Adrenal gland (tissue), 12 donors: ENCODE data around the gene DGKH. TPM values are rescaled to one million over a fixed set of nuclear protein-coding genes. Genes with fewer than 3 reads are reported as not detected.
A peak's percentile ranks its signal among the peaks of the same experiment; 100 is the strongest.

Experiments used
- DNase-seq, 7 donors: peaks; one replicate each; pipeline ENCODE4 v3.0.0-alpha.2; 2019 to 2020
- H3K27ac ChIP-seq, 5 donors: fragments of 200-600 bp; sonication (generic) in 4 of 5; 1 replicate in 3 of 5; 2 replicates in 2 of 5; pipeline versions ENCODE4 v1.5.1 to v1.8.0; 2016 to 2020; ENCODE audit warnings: mild to moderate bottlenecking in 1 of 5
- H3K27me3 ChIP-seq: fragments of 200-600 bp; 2 replicates; pipeline ENCODE4 v1.8.0; 2021
- H3K36me3 ChIP-seq, 2 donors: fragments of 200-600 bp; replicated peaks in 1 of 2; 1 replicate in 1 of 2; 2 replicates in 1 of 2; pipeline versions ENCODE4 v1.5.1 to v1.8.0; 2018 to 2022
- H3K4me1 ChIP-seq, 2 donors: fragments of 200-600 bp; replicated peaks in 1 of 2; 1 replicate in 1 of 2; 2 replicates in 1 of 2; pipeline versions ENCODE4 v1.5.1 to v1.8.0; 2018 to 2021
- H3K4me3 ChIP-seq, 4 donors: fragments of 200-600 bp; sonication (generic) in 3 of 4; one replicate each; pipeline ENCODE4 v1.5.1; 2016 to 2018
- H3K9me3 ChIP-seq, 3 donors: fragments of 200-600 bp; sonication (generic) in 1 of 3; replicated peaks in 1 of 3; 1 replicate in 2 of 3; 2 replicates in 1 of 3; pipeline versions ENCODE4 v1.5.1 to v1.8.0; 2016 to 2021
- CTCF ChIP-seq, 6 experiments: fragments of 450-650 bp in 4 of 6; fragments of 200-600 bp in 2 of 6; sonication (generic) in 1 of 6; IDR thresholded peaks; 1 replicate in 5 of 6; 2 replicates in 1 of 6; pipeline versions ENCODE4 v1.5.1 to v1.8.0; 2016 to 2021; ENCODE audit warnings: antibody characterized with exemption in 6 of 6, mild to moderate bottlenecking in 2 of 6, moderate library complexity in 1 of 6
- POLR2A ChIP-seq, 2 donors: fragments of 450-650 bp; IDR thresholded peaks; one replicate each; pipeline ENCODE4 v1.6.1; 2017; ENCODE audit warnings: antibody characterized with exemption in 2 of 2, mild to moderate bottlenecking in 2 of 2, moderate library complexity in 1 of 2
- WGBS, 4 donors: extraction: QIAGEN DNeasy Blood & Tissue Kit in 2 of 4; methylation state at CpG; one replicate each; pipeline versions ENCODE4 v1.1.5 to v1.1.7; 2013 to 2017; 5-methylcytosine and 5-hydroxymethylcytosine counted together
- intact Hi-C, 2 donors: fragments of 100-400 bp; cut with DNase I; formaldehyde crosslinking; loops; one replicate each; pipeline versions ENCODE4 v1.14.1 to v1.15.0; 2022 to 2023
- polyA plus RNA-seq, 3 donors: library from polyadenylated mRNA; stranded (reverse); fragments of 200-250 nt in 2 of 3; fragments of 350-450 nt in 1 of 3; fragmentation: Illumina TruSeq in 1 of 3; extraction: RNeasy Lipid Tissue Mini Kit (QIAGEN cat#74804) in 1 of 3; gene quantifications; one replicate each; pipeline ENCODE4 v1.2.3, GENCODE V29; 2013 to 2014
- total RNA-seq, 9 donors: library from RNA; depleted of rRNA in 4 of 9; stranded (reverse); fragments of >200 nt in 4 of 9; fragments of 120-200 nt in 1 of 9; fragmentation: NEBNext Ultra II Directional in 1 of 9; extraction: Animal tissue kit (Norgen Biotek cat#: 25700) in 1 of 9; gene quantifications; one replicate each; pipeline versions ENCODE4 v1.1.0 to v1.2.4, GENCODE V29; 2013 to 2023
- donor health status: healthy with polysubstance abuse.
- donor health status: Bipolar disorder and iron deficiency.
- donor health status: DM: yes; HTN: yes; CAD: no.
- donor health status: DM: no; HTN: no; CAD: no.
- donor health status: DM: no; HTN: no; CAD: no.
- donor health status: DM: yes; HTN: yes; CAD: no.

The DGKH gene
- total and polyA plus RNA-seq, 12 donors, result 0.81 to 7.1 (median 3.6) TPM

GRCh38 chr13:42270160-42270856 is 221.9 kb downstream of the DGKH start:
- H3K9me3 ChIP-seq, result no peaks in the 10 kb centered on the region
- H3K27me3 ChIP-seq, result no peaks in the 10 kb centered on the region
- no peak for TF ChIP-seq CTCF (IDR thresholded peaks at IDR 0.05)
- TF ChIP-seq POLR2A (IDR thresholded peaks at IDR 0.05), result no peak
- H3K27ac ChIP-seq, result no peak overlapping the region
- no peak overlapping the region for H3K4me3 ChIP-seq
- intact Hi-C loops, result no loop called here
- DNase-seq, result no peak
- H3K4me1 ChIP-seq, result peaks cover 6 to 19% of the 10 kb centered on the region in 2 donors
- H3K36me3 ChIP-seq, result no peaks in the 10 kb centered on the region
- WGBS, 4 donors, result 93 to 97% (median 96%) methylated on average over 6 of the region's 6 CpGs

- intact Hi-C loops, result no loop called here
- WGBS, 4 donors, result 82 to 90% (median 89%) methylated on average over 6 of the region's 6 CpGs
- TF ChIP-seq POLR2A (IDR thresholded peaks at IDR 0.05), result no peak
- no peak for TF ChIP-seq CTCF (IDR thresholded peaks at IDR 0.05)
- H3K4me1 ChIP-seq, result peaks cover 6 to 19% of the 10 kb centered on the region in 2 donors
- no peaks in the 10 kb centered on the region for H3K27me3 ChIP-seq
- peak overlapping the region in 2 of 4 donors; percentile 27 to 83 for H3K4me3 ChIP-seq
- no peak for DNase-seq
- H3K36me3 ChIP-seq, result no peaks in the 10 kb centered on the region
- H3K27ac ChIP-seq, result peak overlapping the region in 2 of 5 donors; percentile 92 to 93
- H3K9me3 ChIP-seq, result no peaks in the 10 kb centered on the region
Observed at GRCh38 chr13:42270857-42271215, 222.4 kb downstream of the DGKH start.

- 2 to 8% (median 3%) methylated on average over 8 to 57 of the region's 57 CpGs for WGBS, 4 donors
- no peaks in the 10 kb centered on the region for H3K27me3 ChIP-seq
- intact Hi-C loops, result no loop called here
- H3K9me3 ChIP-seq, result no peaks in the 10 kb centered on the region
- H3K4me3 ChIP-seq, result peak overlapping the region; percentile 19 to 90 (median 55)
- TF ChIP-seq CTCF (IDR thresholded peaks at IDR 0.05) (no peak), POLR2A (IDR thresholded peaks at IDR 0.05) (peak in 1 of 2 donors; percentile 11)
- H3K4me1 ChIP-seq, result peaks cover 6 to 21% of the 10 kb centered on the region in 2 donors
- DNase-seq, result peak; percentile 94 to 98 (median 97)
- H3K36me3 ChIP-seq, result no peaks in the 10 kb centered on the region
- peak overlapping the region; percentile 23 to 93 (median 84) for H3K27ac ChIP-seq
Observed at GRCh38 chr13:42271337-42272114, 223.1 kb downstream of the DGKH start.

DNA sequence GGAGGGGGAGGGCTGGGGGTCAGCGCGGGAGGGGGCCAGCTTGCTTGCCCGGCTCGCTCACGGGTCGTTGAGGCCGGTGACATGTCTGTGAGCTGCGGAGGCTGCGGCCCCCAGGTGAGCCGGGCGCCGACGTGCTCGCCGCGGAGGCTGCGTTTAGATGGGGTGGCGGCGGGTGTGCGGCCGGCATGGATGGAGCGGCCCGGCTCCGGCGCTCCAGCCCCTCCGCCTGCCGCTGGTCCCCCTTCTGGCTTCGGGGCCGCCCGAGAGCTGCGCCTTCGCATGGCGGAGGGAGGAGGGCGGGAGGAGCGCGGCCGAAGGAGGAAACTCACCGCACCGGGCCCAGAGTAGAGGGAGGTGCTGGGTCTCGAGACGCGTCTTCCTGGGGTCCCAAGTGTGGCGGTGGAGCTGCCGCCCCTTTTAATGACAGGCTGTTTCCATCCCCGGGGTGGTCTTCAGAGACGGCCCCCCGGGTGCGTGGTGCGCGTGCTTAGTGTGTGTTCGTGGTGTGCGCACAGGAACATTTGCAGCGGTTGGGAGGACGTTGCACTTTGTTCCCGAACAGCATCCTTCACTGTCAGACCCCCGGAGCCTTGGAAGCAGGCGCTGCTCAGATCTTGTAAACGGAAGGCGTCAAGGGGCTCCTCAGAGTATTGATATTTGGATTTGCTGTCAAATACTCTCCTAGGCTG is 223.8 kb downstream of the DGKH start, which contains the start of gene AKAP11:
Gene AKAP11 (plus strand): TSS at position 38 of the 689 bp plus-strand sequence. CDS start 14,197 bp downstream, outside the sequence.
- Histone ChIP-seq H3K27me3 (no peaks in the 10 kb centered on the region), H3K4me3 (peak within 1 kb of the TSS; percentile 27 to 90 (median 56)), H3K4me1 (peaks cover 6 to 24% of the 10 kb centered on the region in 2 donors), H3K27ac (peak within 1 kb of the TSS; percentile 23 to 93 (median 84)), H3K9me3 (no peaks in the 10 kb centered on the region), H3K36me3 (no peaks in the 10 kb centered on the region)
- no peak for TF ChIP-seq CTCF (IDR thresholded peaks at IDR 0.05)
- TF ChIP-seq POLR2A (IDR thresholded peaks at IDR 0.05), result peak in 1 of 2 donors; percentile 37
- 0 to 1% (median 0%) methylated on average over 2 to 59 of the region's 59 CpGs for WGBS, 4 donors
- DNase-seq, result peak in 6 of 7 donors; percentile 38 to 72 (median 50)
- intact Hi-C loops, result no loop called here
